C1 segment of cervical spinal cord (tissue), 14 donors: ENCODE data around the gene TTC27.
"Not testable (repeated sequence)": the region's sequence is repeated elsewhere in the genome, so short reads cannot be mapped to it uniquely, and the experiment has no call there.

Experiments
- DNase-seq, 14 donors: peaks; one replicate each; lab custom pipeline; 2025; lab: John Stamatoyannopoulos, UW

The TTC27 gene

DNA sequence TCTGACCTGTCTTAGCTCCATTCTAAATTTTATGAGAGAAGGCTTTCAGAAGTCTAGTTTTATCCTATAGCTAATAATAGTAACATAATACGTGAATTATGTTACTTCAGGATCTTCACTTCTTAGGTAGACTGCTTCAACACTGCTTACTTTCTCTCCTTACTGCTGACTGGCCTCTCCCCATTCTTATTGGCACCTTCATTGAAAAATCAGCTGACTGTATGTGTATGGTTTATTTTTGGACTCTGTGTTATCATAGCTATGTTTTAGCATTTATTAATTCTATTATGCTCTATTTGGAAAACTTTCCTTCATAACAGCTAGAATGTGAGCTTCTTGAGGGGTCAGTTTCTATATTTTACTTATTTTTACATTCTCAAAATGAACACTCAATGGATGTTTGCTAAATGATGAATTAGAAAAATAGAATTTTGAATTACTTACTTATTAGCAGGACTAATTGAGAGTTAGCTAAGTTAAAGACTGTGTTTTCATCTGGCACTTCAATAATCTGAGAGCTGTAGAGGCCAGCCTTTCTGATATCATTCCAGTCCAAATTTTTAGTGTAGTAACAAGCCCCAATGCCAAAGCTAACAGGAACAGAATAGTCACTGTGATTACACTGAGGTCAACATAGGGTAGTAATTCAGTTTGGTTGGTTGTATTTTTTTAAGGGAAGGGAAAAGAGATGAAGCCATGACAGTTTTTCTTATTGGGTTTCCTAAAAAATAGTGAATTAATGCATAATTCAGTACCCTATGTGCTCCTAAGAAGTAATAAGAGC is 92.3 kb downstream of the TTC27 start:
- no peak for DNase-seq

DNA sequence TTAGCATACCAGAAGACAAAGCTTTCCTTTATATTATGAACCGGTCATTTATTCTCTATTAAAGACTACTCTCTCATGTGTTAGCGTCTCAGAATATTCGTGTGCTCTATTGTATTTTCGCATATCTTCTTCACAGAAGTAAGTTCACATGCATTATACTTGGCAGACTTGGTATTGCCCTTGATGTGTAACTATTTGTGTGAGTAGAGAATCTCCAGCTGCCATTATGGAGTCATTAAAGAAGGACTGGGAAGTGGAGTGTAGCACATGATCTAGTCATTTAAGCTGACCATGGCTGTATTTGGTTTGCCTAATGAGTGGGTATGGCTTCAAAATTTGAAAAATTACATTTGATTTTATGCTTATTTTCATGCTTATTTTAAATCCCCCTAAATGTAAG is 92.9 kb downstream of the TTC27 start:
- no peak for DNase-seq

DNA sequence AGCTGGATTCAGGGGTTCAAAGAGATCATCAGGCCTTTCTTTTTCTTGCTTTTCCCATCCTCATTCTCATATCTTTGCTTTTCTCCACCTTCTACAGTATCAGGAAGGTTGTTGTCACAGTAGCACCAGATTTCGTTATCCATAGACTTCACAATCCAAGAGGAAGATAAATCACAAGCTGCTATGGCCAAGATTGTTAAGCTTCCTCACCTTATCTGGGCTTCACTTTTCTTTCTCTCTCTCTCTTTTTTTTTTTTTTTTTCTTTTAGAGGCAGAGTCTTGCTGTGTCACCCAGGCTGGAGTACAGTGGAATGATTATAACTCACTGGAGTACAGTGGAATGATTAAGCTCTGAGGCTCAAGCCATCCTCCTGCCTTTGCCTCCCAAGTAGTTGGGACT is 93.5 kb downstream of the TTC27 start:
- DNase-seq: no peak

DNA sequence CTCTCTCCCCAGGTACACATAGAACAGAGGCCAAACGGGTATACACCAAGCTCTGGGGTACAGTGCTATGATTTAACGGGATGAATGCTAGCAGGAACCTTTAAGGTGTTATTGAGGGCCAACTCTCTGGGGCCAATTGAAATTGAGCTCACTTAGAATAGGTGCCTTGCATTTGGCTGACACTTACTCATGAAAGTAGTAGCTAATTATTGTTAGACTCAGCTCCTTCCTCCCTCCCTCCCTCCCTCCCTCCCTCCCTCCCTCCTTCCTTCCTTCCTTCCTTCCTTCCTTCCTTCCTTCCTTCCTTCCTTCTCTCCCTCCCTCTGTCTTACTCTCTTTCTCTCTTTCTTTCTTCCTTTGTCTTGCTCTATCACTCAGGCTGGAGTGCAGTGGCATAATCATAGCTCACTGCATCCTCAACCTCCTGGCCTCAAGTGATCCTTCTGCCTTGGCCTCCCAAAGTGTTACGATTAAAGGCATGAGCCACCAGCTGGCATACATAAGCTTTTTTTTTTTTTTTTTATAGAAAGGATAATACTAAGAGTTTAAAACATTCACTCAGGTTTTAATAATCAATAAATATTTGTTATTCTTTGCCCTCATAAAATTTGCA is 95.7 kb downstream of the TTC27 start:
- no peak for DNase-seq

DNA sequence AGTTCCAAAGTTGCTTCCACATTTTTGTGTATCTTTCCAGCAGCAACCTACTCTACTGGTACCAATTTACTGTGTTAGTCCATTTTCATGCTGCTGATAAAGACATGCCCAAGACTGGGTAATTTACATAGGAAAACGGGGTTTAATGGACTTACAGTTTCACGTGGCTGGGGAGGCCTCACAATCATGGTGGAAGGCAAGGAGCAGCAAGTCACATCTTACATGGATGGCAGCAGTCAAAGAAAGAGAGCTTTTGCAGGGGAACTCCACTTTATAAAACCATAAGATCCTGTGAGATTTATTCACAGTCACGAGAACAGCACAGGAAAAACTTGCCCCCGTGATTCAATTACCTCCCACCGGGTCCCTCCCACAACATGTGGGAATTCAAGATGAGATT is 98.8 kb downstream of the TTC27 start:
- not testable (repeated sequence) for DNase-seq

DNA sequence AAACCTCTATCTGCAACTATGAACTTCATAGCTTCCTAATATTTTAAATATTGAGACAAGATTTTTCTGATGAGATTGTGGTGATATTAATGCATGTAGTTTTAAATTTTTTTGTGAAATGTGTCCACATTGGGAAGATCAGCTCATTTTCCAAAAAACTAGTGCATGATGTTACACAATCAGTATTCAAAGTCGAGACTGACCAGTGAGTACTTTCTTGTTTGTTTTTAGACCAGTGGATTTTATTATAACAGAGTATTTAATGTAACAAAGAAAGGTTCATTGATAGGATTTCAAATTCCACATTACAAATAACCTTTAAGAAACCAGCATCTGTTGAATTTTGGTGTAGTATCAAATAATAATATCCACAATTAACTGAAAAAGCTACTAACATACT is 99.3 kb downstream of the TTC27 start:
- no peak for DNase-seq

DNA sequence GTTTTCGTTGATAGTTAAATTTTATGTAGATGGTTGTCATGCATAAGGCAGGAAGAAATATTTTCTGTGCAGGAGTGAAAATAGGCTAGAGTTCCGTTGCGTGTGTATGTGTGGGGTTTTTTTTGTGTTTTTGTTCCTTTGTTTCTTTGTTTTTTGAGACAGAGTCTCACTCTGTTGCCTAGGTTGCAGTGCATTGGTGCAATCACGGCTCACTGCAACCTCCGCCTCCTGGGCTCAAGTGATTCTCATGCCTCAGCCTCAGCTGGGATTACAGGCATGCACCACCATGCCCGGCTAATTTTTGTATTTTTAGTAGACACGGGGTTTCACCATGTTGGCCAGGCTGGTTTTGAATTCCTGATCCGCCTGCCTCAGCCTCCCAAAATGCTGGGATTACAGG is 103.1 kb downstream of the TTC27 start:
- DNase-seq: not testable (repeated sequence)

DNA sequence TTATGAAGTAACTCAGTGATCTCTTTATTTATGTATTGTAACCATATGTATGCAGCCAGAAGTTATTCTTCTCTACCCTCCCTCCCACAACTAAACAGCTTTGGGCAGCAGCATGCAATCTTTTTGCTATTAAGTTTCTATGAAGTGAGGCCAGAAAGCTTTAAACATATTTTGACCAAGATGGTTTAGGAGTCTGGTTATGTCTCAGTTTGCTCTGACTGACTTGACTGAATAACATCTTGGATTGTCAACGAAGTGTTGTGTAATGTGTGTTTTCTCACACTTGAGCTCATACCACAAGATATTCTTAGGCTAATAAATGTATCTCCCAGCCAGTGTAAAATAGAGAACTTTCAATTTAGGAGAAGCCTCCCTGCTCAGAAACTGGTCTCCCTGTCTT is 104.3 kb downstream of the TTC27 start:
- DNase-seq: no peak

DNA sequence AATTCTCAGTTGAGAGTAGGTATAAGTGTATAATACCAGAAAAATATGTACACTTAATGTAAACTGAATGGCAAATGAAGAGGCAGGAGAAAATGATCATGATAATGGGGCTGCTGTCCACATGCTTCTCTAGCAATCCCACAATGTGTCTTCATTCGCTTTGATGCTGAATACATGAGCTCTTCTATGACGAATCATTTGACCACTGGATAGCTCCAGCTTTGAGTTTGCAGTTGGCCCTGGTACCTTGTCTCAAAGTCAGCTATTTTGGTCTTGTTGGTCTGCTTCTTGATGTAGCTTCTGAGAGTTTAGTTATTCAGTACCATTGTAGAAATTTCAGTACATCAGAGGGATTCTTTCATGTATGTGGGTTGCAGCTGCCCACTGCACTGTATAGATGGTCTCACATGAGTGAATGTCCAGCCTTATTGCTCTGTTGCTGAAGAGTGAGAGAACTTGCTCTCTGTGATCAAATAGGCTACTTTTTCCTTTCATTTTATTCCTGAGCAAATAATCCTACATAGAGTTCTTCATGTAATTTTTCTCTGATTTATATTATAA is 105.1 kb downstream of the TTC27 start:
- no peak for DNase-seq

DNA sequence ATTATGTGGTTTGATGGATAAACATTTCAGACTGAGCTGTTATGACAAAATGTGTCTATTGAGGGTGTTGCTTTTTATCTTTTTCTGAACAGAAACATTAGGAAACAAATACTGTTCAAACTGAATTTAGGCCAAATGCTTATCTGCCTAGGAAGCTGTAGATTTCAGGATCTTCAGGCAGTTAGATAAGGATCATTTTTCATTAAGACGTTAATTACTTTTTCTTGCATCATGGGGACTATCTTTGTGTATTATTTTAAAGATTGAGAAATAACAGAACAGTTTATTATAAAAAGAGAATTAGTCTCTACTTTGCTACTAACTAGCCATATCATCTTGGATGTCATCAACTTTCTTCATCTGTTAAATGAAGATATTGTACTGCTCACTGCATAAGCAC is 107.5 kb downstream of the TTC27 start:
- DNase-seq: no peak

DNA sequence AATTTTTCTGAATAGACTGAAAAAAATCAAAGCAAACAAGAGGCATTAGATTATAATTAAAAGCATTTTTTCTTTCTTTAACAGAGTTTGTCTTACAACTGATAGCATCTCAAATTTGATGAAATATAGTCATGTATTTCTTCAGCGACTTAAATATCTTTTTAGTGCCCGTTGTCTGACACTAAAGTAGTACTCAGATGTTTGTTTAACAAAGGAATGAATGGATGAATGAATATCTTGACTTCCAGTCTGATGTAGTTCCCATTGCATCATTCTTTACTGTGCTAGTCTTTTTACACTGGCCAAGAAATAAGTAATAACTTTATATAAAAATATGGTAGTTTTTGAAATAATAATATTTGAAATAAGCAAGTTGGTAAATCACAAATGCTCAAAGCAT is 111.1 kb downstream of the TTC27 start:
- DNase-seq: no peak

DNA sequence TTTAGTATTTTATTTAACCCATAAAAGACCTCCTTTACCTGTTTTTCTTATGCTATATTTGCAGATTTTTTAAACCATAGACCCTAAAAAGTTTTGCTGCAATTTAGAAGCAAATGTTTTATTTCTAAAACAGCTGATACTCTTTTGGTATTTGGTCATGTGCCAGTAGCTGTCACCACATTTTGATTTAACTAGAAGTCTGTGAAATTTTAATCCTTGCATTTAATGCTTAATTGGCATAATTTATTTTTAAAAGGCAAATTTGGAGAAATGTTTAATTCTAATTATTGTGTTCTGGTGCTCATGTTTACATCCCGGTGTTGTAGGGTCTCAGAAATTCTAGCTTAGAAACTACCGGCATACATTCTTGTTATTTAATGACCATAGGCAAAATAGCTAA is 111.8 kb downstream of the TTC27 start:
- no peak for DNase-seq

DNA sequence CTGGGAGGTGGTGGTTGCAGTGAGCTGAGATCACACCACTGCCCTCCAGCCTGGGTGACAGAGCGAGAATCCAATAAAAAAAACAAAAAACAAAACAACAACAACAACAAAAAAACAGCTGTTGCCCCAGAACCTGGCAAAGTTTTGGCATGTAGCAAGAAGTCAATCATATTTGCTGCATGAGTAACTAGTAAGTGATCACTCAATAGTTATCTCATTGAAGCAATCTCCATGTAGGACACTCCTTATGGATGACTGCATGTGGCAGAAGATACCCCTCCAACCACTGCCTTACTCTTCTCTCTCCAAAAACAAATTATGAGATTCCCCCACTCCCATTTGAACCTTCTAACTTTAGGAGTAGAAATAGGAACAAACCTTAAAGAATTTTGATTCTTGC is 113.7 kb downstream of the TTC27 start:
- no peak for DNase-seq

DNA sequence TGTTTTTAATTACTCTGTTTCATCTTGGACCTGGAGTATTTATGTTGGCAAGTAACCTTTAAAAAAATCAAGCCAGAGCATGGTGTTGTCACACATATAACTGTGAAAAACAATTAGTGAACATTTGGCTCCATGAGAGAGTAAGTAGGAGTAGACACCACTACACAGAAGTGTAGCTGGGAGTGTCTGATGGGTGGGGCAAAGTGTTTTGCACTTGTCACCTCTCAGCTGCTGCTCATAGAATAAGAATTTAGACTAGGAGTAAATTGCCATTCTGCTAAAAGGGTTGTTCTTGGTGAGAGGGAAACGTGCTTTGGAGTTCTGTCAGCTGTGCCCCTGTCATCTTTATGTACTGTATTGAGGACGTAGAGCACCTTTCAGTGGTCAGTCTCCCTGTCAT is 114.5 kb downstream of the TTC27 start:
- DNase-seq: no peak

DNA sequence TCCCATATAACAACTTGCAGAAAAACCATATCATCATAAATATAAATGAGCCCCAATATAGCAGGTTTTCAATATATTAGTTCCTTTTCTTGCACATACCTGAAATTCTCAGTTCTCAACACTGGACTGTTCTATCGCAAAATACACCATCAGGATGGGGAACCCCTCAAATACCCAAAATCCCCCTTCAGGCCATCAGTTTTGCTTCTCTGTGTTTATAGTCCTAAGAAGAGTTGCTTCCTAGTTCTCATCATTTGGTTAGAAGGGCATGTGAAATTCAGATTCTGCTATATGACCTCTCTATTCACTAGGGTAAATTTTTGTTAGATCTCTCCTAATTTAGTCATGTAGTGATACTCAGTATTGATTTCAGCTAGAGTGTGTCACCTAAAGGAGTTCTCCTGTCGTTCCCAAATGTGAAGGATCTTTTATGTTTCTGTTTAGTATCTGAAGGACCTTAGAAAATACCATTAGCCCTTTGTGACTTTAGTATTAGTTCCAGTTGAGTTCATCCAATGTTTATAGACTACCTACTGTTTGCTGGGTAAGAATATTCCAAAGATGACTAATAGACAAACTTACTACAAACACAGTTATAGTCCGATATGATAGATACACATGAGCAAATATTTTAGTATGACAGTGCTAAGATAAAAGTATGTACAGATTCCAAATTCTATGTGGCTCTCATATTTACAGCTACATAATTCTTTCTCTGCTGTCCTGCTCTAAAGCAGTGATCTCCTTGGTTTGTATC is 115.8 kb downstream of the TTC27 start:
- no peak for DNase-seq

DNA sequence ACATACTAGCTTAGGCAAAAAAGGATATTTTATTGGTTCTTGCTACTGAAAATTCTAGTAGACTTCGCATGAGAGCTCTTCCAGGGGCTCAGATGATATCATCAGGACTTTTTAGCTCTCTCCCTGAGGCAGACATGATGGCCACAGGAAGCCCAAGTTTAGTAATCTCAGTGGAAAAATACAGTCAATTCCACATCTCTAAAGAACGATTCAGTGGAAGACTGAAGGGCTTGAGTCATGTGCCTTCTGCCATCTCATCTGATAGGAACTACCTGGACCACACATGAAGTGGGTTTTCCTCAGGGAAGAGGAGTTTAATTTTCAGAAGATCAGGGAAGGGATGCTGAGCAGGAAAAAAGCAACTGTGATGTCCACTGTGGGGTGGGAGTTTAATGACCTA is 117.3 kb downstream of the TTC27 start:
- DNase-seq: no peak

DNA sequence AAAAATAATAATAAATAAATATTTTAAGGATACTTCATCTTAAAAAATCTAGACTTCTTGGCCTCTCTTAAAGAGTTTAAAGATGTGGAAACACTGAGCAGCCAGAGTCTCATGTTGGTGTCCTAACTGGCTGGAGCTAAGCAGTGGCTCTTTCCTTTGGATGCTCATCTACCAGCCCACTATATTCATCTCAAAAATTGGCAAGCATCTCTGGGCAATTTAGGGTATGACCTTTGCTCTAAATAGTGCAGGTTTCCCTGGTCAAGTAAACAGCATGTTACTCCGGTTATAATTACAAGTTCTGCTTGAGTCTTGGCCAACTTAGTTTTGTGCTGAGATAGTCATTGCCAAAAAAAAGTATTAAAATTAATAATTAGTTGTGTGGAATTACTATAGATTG is 117.8 kb downstream of the TTC27 start:
- DNase-seq: no peak

DNA sequence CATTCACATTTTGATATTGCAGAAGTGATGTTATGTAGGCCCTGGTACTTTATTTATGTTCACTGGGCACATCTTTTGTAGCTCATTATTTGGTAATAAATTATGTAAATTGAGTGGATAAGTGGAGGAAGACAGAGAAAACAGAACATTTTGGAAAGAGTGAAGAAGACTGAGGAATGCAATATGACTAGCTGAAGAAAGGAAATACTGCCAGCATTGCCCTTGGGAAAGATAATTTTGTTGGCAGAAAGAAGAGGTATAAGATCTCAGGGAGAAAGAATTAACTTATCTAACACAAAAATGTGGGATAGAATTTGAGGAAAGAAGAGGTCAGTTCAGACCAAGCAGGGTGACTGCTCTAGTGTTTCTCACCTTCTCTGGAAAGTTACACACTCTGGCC is 118.8 kb downstream of the TTC27 start:
- no peak for DNase-seq

DNA sequence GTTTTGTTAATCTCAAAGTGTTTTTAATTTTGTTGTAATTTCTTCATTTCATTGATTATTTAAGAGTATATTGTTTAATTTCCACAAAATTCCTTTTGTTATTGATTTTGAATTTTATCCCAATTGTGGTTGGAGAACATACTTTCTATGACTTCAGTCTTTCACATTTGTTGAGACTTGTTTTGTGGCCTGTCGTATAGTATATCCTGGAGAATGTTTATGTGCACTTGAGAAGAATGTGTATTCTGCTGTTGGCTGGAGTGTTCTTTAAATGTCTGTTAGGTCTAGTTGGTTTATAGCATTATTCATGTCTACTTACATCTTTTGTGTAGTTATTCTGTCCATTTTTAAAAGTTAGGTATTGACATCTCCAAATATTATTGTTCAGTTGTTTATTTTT is 120.3 kb downstream of the TTC27 start:
- no peak for DNase-seq

DNA sequence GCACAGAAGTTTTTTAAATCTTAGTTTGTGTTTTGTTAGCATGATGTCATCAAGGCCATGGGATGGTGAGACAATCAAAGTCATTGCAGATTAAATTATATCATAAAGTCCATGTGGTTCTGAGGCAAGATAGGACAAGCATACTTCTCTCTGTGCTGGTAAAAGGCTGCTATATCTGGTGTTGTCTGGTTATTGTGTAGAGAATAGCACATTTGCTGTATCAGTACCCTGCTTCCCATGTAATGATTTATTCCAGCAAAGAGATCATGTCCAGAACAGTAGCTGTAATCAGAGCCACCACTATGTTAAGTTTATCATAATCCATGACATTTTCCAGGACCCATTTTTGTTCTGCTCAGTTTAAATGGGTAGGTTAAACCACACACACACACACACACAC is 123.0 kb downstream of the TTC27 start:
- no peak for DNase-seq

DNA sequence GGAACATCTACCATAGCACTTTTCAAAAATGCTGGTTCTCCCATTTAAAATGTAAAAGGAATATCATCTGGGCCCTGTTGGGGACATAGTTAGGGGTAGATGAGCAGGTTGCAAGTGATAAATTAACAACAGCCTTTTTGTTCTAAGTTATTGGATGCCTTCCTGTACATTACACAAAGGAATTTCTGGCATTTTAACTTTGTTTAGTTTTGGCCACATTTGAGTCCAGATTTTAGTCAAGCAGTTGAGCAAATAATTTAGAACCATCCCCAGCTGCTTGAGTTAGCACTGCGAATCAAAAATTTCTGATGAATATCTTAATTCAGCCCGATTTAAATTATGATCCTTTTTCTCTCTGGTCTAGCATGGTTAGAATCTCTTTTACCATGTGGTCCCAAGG is 124.4 kb downstream of the TTC27 start:
- no peak for DNase-seq

DNA sequence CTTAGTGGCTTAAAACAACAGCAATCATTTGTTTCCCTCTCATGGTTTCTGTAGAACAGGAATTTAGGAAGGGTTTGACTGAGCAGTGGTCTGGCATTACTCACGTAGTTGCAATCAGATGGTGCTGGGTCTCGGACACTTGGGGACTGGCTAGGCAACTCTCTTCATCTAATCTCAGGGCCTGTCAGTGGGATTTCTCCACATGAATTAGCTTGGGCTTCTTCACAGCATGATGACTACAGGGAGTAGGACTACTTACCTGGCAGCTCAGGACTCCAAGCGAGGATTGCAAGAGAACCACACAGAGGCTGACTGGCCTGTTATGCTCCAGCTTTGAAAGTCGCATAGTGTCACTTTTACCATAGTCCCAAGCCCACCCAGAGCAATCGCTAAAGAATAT is 125.1 kb downstream of the TTC27 start:
- DNase-seq: no peak

DNA sequence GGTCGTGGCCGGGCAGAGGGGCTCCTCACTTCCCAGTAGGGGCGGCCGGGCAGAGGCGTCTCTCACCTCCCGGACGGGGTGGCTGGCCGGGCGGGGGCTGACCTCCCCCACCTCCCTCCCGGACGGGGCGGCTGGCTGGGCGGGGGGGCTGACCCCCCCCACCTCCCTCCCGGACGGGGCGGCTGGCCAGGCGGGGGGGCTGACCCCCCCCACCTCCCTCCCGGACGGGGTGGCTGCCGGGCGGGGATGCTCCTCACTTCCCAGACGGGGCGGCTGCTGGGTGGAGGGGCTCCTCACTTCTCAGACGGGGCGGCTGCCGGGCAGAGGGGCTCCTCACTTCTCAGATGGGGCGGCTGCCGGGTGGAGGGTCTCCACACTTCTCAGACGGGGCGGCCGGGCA is 126.8 kb downstream of the TTC27 start:
- not testable (repeated sequence) for DNase-seq
